GM19452 (cell line): ENCODE data around the gene MAN1A1.
"Not testable (repeated sequence)": the region's sequence is repeated elsewhere in the genome, so short reads cannot be mapped to it uniquely, and the experiment has no call there.

ENCODE experiments used
- ATAC-seq: cut with Tn5 transposase; IDR thresholded peaks from one replicate; pipeline ENCODE4 v1.9.1; 2021; ENCODE audit not compliant: unreplicated experiment

Gene MAN1A1

GRCh38 chr6:119307056-119307455, 42.5 kb downstream of the MAN1A1 start:
- ATAC-seq, result no peak

- no peak for ATAC-seq
Observed at GRCh38 chr6:119306396-119306968, 43.1 kb downstream of the MAN1A1 start.

- ATAC-seq, result no peak
Observed at GRCh38 chr6:119303164-119303887, 46.2 kb downstream of the MAN1A1 start.

GRCh38 chr6:119301429-119301828, 48.1 kb downstream of the MAN1A1 start:
- no peak for ATAC-seq

GRCh38 chr6:119299694-119300093, 49.9 kb downstream of the MAN1A1 start:
- ATAC-seq, result no peak

- ATAC-seq, result no peak
Observed at GRCh38 chr6:119297049-119297448, 52.5 kb downstream of the MAN1A1 start.

- ATAC-seq, result no peak
Observed at GRCh38 chr6:119296036-119297035, 53.2 kb downstream of the MAN1A1 start.

- ATAC-seq, result peak; percentile 80
Observed at GRCh38 chr6:119294984-119295383, 54.6 kb downstream of the MAN1A1 start.

- ATAC-seq, result not testable (repeated sequence)
Observed at GRCh38 chr6:119291060-119291459, 58.5 kb downstream of the MAN1A1 start.

GRCh38 chr6:119290306-119290705, 59.3 kb downstream of the MAN1A1 start:
- no peak for ATAC-seq

- ATAC-seq, result no peak
Observed at GRCh38 chr6:119289651-119290050, 59.9 kb downstream of the MAN1A1 start.

GRCh38 chr6:119285908-119286625, 63.5 kb downstream of the MAN1A1 start:
- no peak for ATAC-seq

GRCh38 chr6:119284861-119285521, 64.6 kb downstream of the MAN1A1 start:
- no peak for ATAC-seq

GRCh38 chr6:119283979-119284545, 65.5 kb downstream of the MAN1A1 start:
- ATAC-seq, result no peak

GRCh38 chr6:119283214-119283613, 66.3 kb downstream of the MAN1A1 start:
- no peak for ATAC-seq

- no peak for ATAC-seq
Observed at GRCh38 chr6:119280668-119281067, 68.9 kb downstream of the MAN1A1 start.

GRCh38 chr6:119280080-119280479, 69.5 kb downstream of the MAN1A1 start:
- no peak for ATAC-seq

- no peak for ATAC-seq
Observed at GRCh38 chr6:119278625-119279024, 70.9 kb downstream of the MAN1A1 start.

GRCh38 chr6:119277052-119277451, 72.5 kb downstream of the MAN1A1 start:
- ATAC-seq, result no peak

GRCh38 chr6:119276211-119276610, 73.3 kb downstream of the MAN1A1 start:
- ATAC-seq, result no peak
